Measurements from ENCODE around the gene GFPT1.

GFPT1 gene

GRCh38 chr2:69305712-69306392 lies 81.2 kb downstream of the GFPT1 start:
- Histone ChIP-seq H3K4me3 (ENCODE audit: extremely low read depth, insufficient read depth, low read length, poor library complexity, severe bottlenecking) (peak overlapping the region; percentile 52), H3K27ac (ENCODE audit: low read depth, low read length, severe bottlenecking) (no peak overlapping the region), H3K9me3 (ENCODE audit: control insufficient read depth, low read length) (peaks cover 7% of the 10 kb centered on the region), H3K36me3 (ENCODE audit: control insufficient read depth, insufficient read depth, low read length) (no peaks in the 10 kb centered on the region), H3K4me1 (ENCODE audit: control insufficient read depth, insufficient read depth, low read length, poor library complexity, severe bottlenecking) (peaks cover 19% of the 10 kb centered on the region)
- 50 to 57% methylated on average over 11 to 17 of the region's 17 CpGs for WGBS, 2 experiments (ENCODE audit: insufficient coverage in 2 of 2)

GRCh38 chr2:69305166-69305565 lies 81.9 kb downstream of the GFPT1 start:
- Histone ChIP-seq H3K4me1 (ENCODE audit: control insufficient read depth, insufficient read depth, low read length, poor library complexity, severe bottlenecking) (peaks cover 19% of the 10 kb centered on the region), H3K4me3 (ENCODE audit: extremely low read depth, insufficient read depth, low read length, poor library complexity, severe bottlenecking) (no peak overlapping the region), H3K27ac (ENCODE audit: low read depth, low read length, severe bottlenecking) (no peak overlapping the region), H3K36me3 (ENCODE audit: control insufficient read depth, insufficient read depth, low read length) (no peaks in the 10 kb centered on the region), H3K9me3 (ENCODE audit: control insufficient read depth, low read length) (peaks cover 7% of the 10 kb centered on the region)
- 95% methylated on average over 4 to 5 of the region's 7 CpGs for WGBS, 2 experiments (ENCODE audit: insufficient coverage in 2 of 2)

GRCh38 chr2:69304656-69305055 lies 82.4 kb downstream of the GFPT1 start:
- 91 to 97% methylated on average over 10 to 13 of the region's 13 CpGs for WGBS, 2 experiments (ENCODE audit: insufficient coverage in 2 of 2)
- Histone ChIP-seq H3K4me3 (ENCODE audit: extremely low read depth, insufficient read depth, low read length, poor library complexity, severe bottlenecking) (no peak overlapping the region), H3K9me3 (ENCODE audit: control insufficient read depth, low read length) (peaks cover 7% of the 10 kb centered on the region), H3K27ac (ENCODE audit: low read depth, low read length, severe bottlenecking) (no peak overlapping the region), H3K36me3 (ENCODE audit: control insufficient read depth, insufficient read depth, low read length) (no peaks in the 10 kb centered on the region), H3K4me1 (ENCODE audit: control insufficient read depth, insufficient read depth, low read length, poor library complexity, severe bottlenecking) (peaks cover 20% of the 10 kb centered on the region)

- Histone ChIP-seq H3K36me3 (ENCODE audit: control insufficient read depth, insufficient read depth, low read length) (no peaks in the 10 kb centered on the region), H3K27ac (ENCODE audit: low read depth, low read length, severe bottlenecking) (no peak overlapping the region), H3K4me3 (ENCODE audit: extremely low read depth, insufficient read depth, low read length, poor library complexity, severe bottlenecking) (no peak overlapping the region), H3K4me1 (ENCODE audit: control insufficient read depth, insufficient read depth, low read length, poor library complexity, severe bottlenecking) (peaks cover 33% of the 10 kb centered on the region), H3K9me3 (ENCODE audit: control insufficient read depth, low read length) (peaks cover 7% of the 10 kb centered on the region)
- 100% methylated on average over 1 to 2 of the region's 3 CpGs for WGBS, 2 experiments (ENCODE audit: insufficient coverage in 2 of 2)
Measured at GRCh38 chr2:69300650-69301049, 86.4 kb downstream of the GFPT1 start.

GRCh38 chr2:69299772-69300516 lies 87.1 kb downstream of the GFPT1 start:
- WGBS, 2 experiments (ENCODE audit: insufficient coverage in 2 of 2), result 50 to 100% methylated on average over 2 of the region's 4 CpGs
- Histone ChIP-seq H3K4me1 (ENCODE audit: control insufficient read depth, insufficient read depth, low read length, poor library complexity, severe bottlenecking) (peaks cover 33% of the 10 kb centered on the region), H3K4me3 (ENCODE audit: extremely low read depth, insufficient read depth, low read length, poor library complexity, severe bottlenecking) (no peak overlapping the region), H3K27ac (ENCODE audit: low read depth, low read length, severe bottlenecking) (no peak overlapping the region), H3K36me3 (ENCODE audit: control insufficient read depth, insufficient read depth, low read length) (no peaks in the 10 kb centered on the region), H3K9me3 (ENCODE audit: control insufficient read depth, low read length) (peaks cover 7% of the 10 kb centered on the region)

GRCh38 chr2:69298862-69299261 lies 88.2 kb downstream of the GFPT1 start:
- WGBS, 2 experiments (ENCODE audit: insufficient coverage in 2 of 2), result 79 to 97% methylated on average over 3 of the region's 4 CpGs
- peaks cover 33% of the 10 kb centered on the region for H3K4me1 ChIP-seq (ENCODE audit: control insufficient read depth, insufficient read depth, low read length, poor library complexity, severe bottlenecking)
- peaks cover 2% of the 10 kb centered on the region for H3K9me3 ChIP-seq (ENCODE audit: control insufficient read depth, low read length)
- H3K27ac ChIP-seq (ENCODE audit: low read depth, low read length, severe bottlenecking), result peak overlapping the region; percentile 49
- H3K36me3 ChIP-seq (ENCODE audit: control insufficient read depth, insufficient read depth, low read length), result no peaks in the 10 kb centered on the region
- H3K4me3 ChIP-seq (ENCODE audit: extremely low read depth, insufficient read depth, low read length, poor library complexity, severe bottlenecking), result no peak overlapping the region

GRCh38 chr2:69298261-69298660 lies 88.8 kb downstream of the GFPT1 start:
- H3K36me3 ChIP-seq (ENCODE audit: control insufficient read depth, insufficient read depth, low read length), result no peaks in the 10 kb centered on the region
- H3K4me3 ChIP-seq (ENCODE audit: extremely low read depth, insufficient read depth, low read length, poor library complexity, severe bottlenecking), result no peak overlapping the region
- H3K4me1 ChIP-seq (ENCODE audit: control insufficient read depth, insufficient read depth, low read length, poor library complexity, severe bottlenecking), result peaks cover 33% of the 10 kb centered on the region
- 76 to 93% methylated on average over 3 to 7 of the region's 7 CpGs for WGBS, 2 experiments (ENCODE audit: insufficient coverage in 2 of 2)
- peak overlapping the region; percentile 49 for H3K27ac ChIP-seq (ENCODE audit: low read depth, low read length, severe bottlenecking)
- H3K9me3 ChIP-seq (ENCODE audit: control insufficient read depth, low read length), result no peaks in the 10 kb centered on the region

GRCh38 chr2:69297216-69297615 lies 89.8 kb downstream of the GFPT1 start:
- Histone ChIP-seq H3K27ac (ENCODE audit: low read depth, low read length, severe bottlenecking) (no peak overlapping the region), H3K4me3 (ENCODE audit: extremely low read depth, insufficient read depth, low read length, poor library complexity, severe bottlenecking) (no peak overlapping the region), H3K36me3 (ENCODE audit: control insufficient read depth, insufficient read depth, low read length) (no peaks in the 10 kb centered on the region), H3K9me3 (ENCODE audit: control insufficient read depth, low read length) (no peaks in the 10 kb centered on the region), H3K4me1 (ENCODE audit: control insufficient read depth, insufficient read depth, low read length, poor library complexity, severe bottlenecking) (peaks cover 33% of the 10 kb centered on the region)
- WGBS, 2 experiments (ENCODE audit: insufficient coverage in 2 of 2), result 98 to 100% methylated on average over 8 to 12 of the region's 12 CpGs

GRCh38 chr2:69296421-69296820 lies 90.6 kb downstream of the GFPT1 start:
- WGBS, 2 experiments (ENCODE audit: insufficient coverage in 2 of 2), result 96 to 97% methylated on average over 2 to 3 of the region's 3 CpGs
- no peaks in the 10 kb centered on the region for H3K36me3 ChIP-seq (ENCODE audit: control insufficient read depth, insufficient read depth, low read length)
- peaks cover 33% of the 10 kb centered on the region for H3K4me1 ChIP-seq (ENCODE audit: control insufficient read depth, insufficient read depth, low read length, poor library complexity, severe bottlenecking)
- H3K4me3 ChIP-seq (ENCODE audit: extremely low read depth, insufficient read depth, low read length, poor library complexity, severe bottlenecking), result no peak overlapping the region
- no peak overlapping the region for H3K27ac ChIP-seq (ENCODE audit: low read depth, low read length, severe bottlenecking)
- no peaks in the 10 kb centered on the region for H3K9me3 ChIP-seq (ENCODE audit: control insufficient read depth, low read length)

GRCh38 chr2:69292256-69292655 lies 94.8 kb downstream of the GFPT1 start:
- 78 to 86% methylated on average over 3 of the region's 3 CpGs for WGBS, 2 experiments (ENCODE audit: insufficient coverage in 2 of 2)
- Histone ChIP-seq H3K27ac (ENCODE audit: low read depth, low read length, severe bottlenecking) (no peak overlapping the region), H3K9me3 (ENCODE audit: control insufficient read depth, low read length) (no peaks in the 10 kb centered on the region), H3K4me3 (ENCODE audit: extremely low read depth, insufficient read depth, low read length, poor library complexity, severe bottlenecking) (no peak overlapping the region), H3K36me3 (ENCODE audit: control insufficient read depth, insufficient read depth, low read length) (no peaks in the 10 kb centered on the region), H3K4me1 (ENCODE audit: control insufficient read depth, insufficient read depth, low read length, poor library complexity, severe bottlenecking) (peaks cover 3% of the 10 kb centered on the region)

GRCh38 chr2:69291721-69292120 lies 95.3 kb downstream of the GFPT1 start:
- H3K36me3 ChIP-seq (ENCODE audit: control insufficient read depth, insufficient read depth, low read length), result no peaks in the 10 kb centered on the region
- no peak overlapping the region for H3K4me3 ChIP-seq (ENCODE audit: extremely low read depth, insufficient read depth, low read length, poor library complexity, severe bottlenecking)
- no peak overlapping the region for H3K27ac ChIP-seq (ENCODE audit: low read depth, low read length, severe bottlenecking)
- WGBS, 2 experiments (ENCODE audit: insufficient coverage in 2 of 2), result 93 to 100% methylated on average over 3 of the region's 3 CpGs
- H3K4me1 ChIP-seq (ENCODE audit: control insufficient read depth, insufficient read depth, low read length, poor library complexity, severe bottlenecking), result no peaks in the 10 kb centered on the region
- no peaks in the 10 kb centered on the region for H3K9me3 ChIP-seq (ENCODE audit: control insufficient read depth, low read length)

All from mesodermal cell (in vitro differentiated cells).